Lower lobe of right lung (tissue), 2 donors: ENCODE measurements around the gene TENM4. TPM values are rescaled to one million over a fixed set of nuclear protein-coding genes. Genes with fewer than 3 reads are reported as not detected.

ENCODE experiments used
- ATAC-seq, 2 donors: fragments of 200-7000 bp; cut with Tn5 transposase; one replicate each; pipeline ENCODE4 v1.9.1; 2020 to 2022; ENCODE audit warnings: mild to moderate bottlenecking in 2 of 2, moderate library complexity in 2 of 2
- DNase-seq: peaks from one replicate; pipeline ENCODE4 v3.0.0-alpha.2; 2020
- H3K27ac ChIP-seq: fragments of 200-600 bp; one replicate; pipeline ENCODE4 v1.8.0; 2022
- H3K27me3 ChIP-seq: fragments of 200-600 bp; one replicate; pipeline ENCODE4 v1.8.0; 2022; ENCODE audit warnings: low read depth
- H3K36me3 ChIP-seq: fragments of 200-600 bp; one replicate; pipeline ENCODE4 v1.8.0; 2022; ENCODE audit warnings: mild to moderate bottlenecking
- H3K4me1 ChIP-seq: fragments of 200-600 bp; one replicate; pipeline ENCODE4 v1.8.0; 2022
- H3K4me3 ChIP-seq: fragments of 200-600 bp; one replicate; pipeline ENCODE4 v1.8.0; 2022; ENCODE audit warnings: mild to moderate bottlenecking
- H3K9me3 ChIP-seq: fragments of 200-600 bp; one replicate; pipeline ENCODE4 v1.8.0; 2022
- CTCF ChIP-seq: fragments of 200-600 bp; IDR thresholded peaks from one replicate; pipeline ENCODE4 v1.8.0; 2022; ENCODE audit warnings: antibody characterized with exemption, mild to moderate bottlenecking
- intact Hi-C: fragments of 100-400 bp; cut with DNase I; formaldehyde crosslinking; loops from one replicate; pipeline ENCODE4 v1.11.0; 2022
- total RNA-seq: library from RNA; stranded (reverse); fragmentation: NEBNext Ultra II Directional; extraction: Animal tissue kit (Norgen Biotek cat#: 25700); gene quantifications from one replicate; pipeline ENCODE4 v1.2.1, GENCODE V29; 2021
- donor health status: DM: no; HTN: yes; CAD: no; lungs with severe emphysema.

The TENM4 gene
- total RNA-seq, 1 donor from 2014 or later = 1.1 TPM

GRCh38 chr11:79121351-79121750, 319.5 kb downstream of the TENM4 start:
- no peaks in the 10 kb centered on the region for H3K4me1 ChIP-seq
- no peak overlapping the region for H3K27ac ChIP-seq
- ATAC-seq (no peak), DNase-seq (no peak)
- no peaks in the 10 kb centered on the region for H3K36me3 ChIP-seq
- H3K4me3 ChIP-seq = no peak overlapping the region
- TF ChIP-seq CTCF = no peak
- no peaks in the 10 kb centered on the region for H3K9me3 ChIP-seq
- H3K27me3 ChIP-seq = no peaks in the 10 kb centered on the region
- intact Hi-C loops = no loop called here

GRCh38 chr11:79119491-79120284, 321.1 kb downstream of the TENM4 start:
- intact Hi-C loops = no loop called here
- Histone ChIP-seq H3K4me1 (no peaks in the 10 kb centered on the region), H3K4me3 (no peak overlapping the region), H3K27ac (no peak overlapping the region), H3K9me3 (no peaks in the 10 kb centered on the region), H3K27me3 (no peaks in the 10 kb centered on the region), H3K36me3 (no peaks in the 10 kb centered on the region)
- ATAC-seq = no peak
- TF ChIP-seq CTCF = no peak
- no peak for DNase-seq

GRCh38 chr11:79117488-79117887, 323.3 kb downstream of the TENM4 start:
- Histone ChIP-seq H3K9me3 (no peaks in the 10 kb centered on the region), H3K36me3 (no peaks in the 10 kb centered on the region), H3K27me3 (no peaks in the 10 kb centered on the region), H3K4me1 (no peaks in the 10 kb centered on the region), H3K4me3 (no peak overlapping the region), H3K27ac (no peak overlapping the region)
- DNase-seq = no peak
- intact Hi-C loops = no loop called here
- ATAC-seq = no peak
- TF ChIP-seq CTCF = no peak

GRCh38 chr11:79116600-79116999, 324.2 kb downstream of the TENM4 start:
- H3K9me3 ChIP-seq = no peaks in the 10 kb centered on the region
- H3K27me3 ChIP-seq = no peaks in the 10 kb centered on the region
- ATAC-seq (no peak), DNase-seq (no peak)
- no peak for TF ChIP-seq CTCF
- H3K4me3 ChIP-seq = no peak overlapping the region
- H3K36me3 ChIP-seq = no peaks in the 10 kb centered on the region
- intact Hi-C loops = no loop called here
- H3K4me1 ChIP-seq = no peaks in the 10 kb centered on the region
- H3K27ac ChIP-seq = no peak overlapping the region

GRCh38 chr11:79113054-79113690, 327.7 kb downstream of the TENM4 start:
- DNase-seq (no peak), ATAC-seq (no peak)
- Histone ChIP-seq H3K27me3 (no peaks in the 10 kb centered on the region), H3K27ac (no peak overlapping the region), H3K4me1 (no peaks in the 10 kb centered on the region), H3K9me3 (no peaks in the 10 kb centered on the region), H3K4me3 (no peak overlapping the region), H3K36me3 (no peaks in the 10 kb centered on the region)
- intact Hi-C loops = no loop called here
- no peak for TF ChIP-seq CTCF
